Islet precursor cell (in vitro differentiated cells): ENCODE data around the gene SYT6.

Source experiments
- DNase-seq: peaks from one replicate; pipeline ENCODE4 v3.0.0-alpha.2; 2018

SYT6 gene

DNA sequence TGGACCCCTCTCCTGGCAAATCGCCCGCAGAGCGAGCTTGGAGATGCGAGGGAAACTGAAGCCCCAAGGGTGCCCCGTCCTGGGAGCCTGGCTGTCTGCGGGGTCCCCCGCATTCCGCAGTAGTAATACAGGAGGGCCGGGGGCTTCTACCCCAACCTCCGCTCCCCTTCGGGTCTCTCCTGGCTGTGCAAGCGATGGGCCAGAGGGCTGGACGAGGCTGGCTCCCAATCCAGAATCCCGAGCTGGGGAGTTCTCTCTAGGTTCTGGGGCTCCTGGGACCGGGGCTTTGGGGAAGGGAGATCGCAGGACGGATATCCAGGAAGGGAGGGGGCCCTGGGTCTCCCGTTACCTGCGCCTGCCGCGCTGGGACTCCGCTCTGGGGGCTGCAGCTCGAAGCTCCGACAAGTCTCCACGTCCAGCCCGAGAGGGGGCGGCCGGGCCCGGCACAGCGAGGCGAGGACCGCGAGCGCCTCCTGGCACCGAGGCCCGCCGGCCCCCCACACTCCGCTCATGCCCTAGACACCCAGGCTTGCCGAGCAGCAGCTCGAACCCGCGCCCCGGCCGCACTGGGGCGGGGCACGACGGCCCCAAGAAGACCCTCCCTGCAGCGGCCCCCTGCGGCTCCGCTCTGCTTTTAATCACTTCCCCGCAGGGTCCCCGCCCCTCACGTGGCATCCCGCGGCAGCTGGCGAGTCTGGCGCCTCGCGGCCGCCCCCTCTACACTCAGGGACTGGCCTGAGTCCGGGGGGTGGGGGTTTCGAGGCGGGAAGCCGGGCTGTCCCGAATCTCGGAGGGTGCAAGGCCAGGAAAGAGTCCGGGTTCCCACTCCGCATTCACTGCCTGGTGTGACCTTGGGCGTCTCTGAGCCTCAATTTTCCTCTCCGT is at the start of gene SYT6:
SYT6 (minus strand) TSS at position 609 of the 885 bp plus-strand sequence; CDS start at position 512, 97 bp downstream.
- peak; percentile 62 for DNase-seq

DNA sequence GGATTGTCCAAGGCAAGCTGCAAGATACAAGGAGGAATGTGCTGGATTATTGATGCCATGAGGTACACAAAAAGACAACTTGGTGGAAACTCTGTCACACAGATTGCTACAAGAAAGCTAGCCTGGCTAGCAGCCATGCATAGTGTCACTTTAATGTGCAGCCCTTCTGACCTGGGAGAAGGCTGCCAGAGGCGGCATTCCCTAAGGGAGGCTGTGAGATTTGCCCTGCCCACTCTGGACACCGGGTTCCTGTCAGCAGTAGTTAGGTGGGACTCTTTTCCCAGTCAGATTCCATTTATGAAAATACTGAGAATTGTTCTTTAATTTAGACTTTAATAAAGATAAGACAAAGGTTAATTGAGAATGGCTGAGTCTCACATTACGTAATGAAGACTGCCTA is 47.8 kb upstream of the SYT6 start:
- DNase-seq: no peak

- DNase-seq: no peak
These were observed 45.4 kb upstream of the SYT6 start for GRCh38 chr1:114199017-114199594.

GRCh38 chr1:114196992-114197907 is 43.6 kb upstream of the SYT6 start:
- peak; percentile 25 for DNase-seq

GRCh38 chr1:114195819-114196218 is 42.1 kb upstream of the SYT6 start:
- DNase-seq: no peak

DNA sequence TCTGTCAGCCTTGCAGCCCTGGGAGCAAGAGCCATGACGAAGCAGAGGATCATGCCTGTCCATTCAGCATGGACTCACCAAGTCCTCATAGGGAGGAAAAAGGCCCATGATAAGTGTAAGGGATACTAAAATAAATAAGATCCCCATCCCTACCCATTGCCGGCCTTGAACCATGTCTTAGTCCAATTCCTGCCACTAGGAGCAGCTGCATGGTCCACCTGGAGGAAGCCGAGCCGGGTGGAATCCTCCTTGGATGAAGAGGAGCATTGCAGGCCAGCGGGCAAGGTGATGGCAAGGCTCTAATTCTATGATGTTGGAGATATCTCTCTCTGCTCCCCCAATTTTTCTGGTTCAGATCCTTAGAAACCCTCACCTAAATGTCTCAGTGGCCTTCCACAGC is 38.7 kb upstream of the SYT6 start:
- DNase-seq: no peak

DNA sequence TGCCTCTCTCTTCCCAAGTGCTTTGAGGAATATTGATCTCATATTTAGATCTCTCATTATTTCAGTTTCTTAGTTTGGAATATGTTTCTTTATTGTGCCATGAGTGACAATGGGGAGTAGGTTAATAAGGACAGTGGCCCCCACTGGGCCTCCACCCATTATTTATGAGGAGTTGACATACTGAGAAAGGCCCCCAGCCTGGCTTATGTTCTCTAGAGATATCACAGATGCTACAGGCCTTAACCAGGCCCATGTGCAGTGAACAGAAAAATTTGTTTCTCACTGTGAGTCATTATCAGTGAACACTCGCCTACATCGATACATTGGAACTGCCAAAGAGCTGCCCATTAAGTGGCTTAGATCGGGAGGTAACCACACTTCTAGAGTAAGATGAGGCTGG is 35.7 kb upstream of the SYT6 start:
- DNase-seq: no peak

- peak; percentile 63 for DNase-seq
These were observed 27.7 kb upstream of the SYT6 start for GRCh38 chr1:114181356-114181755.

DNA sequence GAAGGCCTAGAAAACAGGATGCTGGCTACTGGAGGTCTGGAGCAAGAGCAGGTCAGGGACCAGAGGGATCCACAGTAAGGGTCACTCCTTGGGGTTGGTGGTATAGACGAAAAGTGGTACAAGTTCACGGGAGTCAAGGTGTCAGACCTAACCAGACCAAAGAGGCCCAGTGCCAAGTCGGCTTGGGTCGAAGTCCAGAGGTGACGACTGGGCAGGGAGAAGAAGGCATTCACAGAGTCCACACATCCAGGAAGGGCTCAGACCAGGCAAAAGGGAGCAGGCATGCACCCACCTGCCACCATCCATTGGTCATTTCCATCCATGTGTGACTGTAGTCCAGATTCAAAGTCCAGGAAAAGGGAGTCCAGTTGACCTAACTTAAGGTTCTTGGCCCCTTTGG is 27.1 kb upstream of the SYT6 start:
- no peak for DNase-seq

DNA sequence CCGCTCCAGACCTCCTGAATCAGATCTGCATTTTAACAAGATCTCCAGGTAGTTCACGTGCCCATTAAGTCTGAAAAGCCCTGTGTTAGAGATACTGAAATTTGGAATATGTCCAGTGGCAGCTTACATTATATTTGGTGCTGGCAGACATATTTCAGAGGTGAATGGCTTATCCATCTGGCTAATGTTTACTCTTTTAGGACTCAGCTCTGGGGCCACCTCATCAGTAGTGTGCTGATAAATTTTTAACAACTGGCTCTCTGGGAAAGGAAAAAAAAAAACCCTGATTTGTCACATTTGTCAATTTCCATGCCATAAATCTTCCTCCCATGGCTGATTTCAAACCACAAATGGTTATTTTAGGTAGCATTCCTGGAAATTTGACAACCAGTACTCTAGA is 25.3 kb upstream of the SYT6 start:
- no peak for DNase-seq

GRCh38 chr1:114177282-114177681 is 23.6 kb upstream of the SYT6 start:
- no peak for DNase-seq

DNA sequence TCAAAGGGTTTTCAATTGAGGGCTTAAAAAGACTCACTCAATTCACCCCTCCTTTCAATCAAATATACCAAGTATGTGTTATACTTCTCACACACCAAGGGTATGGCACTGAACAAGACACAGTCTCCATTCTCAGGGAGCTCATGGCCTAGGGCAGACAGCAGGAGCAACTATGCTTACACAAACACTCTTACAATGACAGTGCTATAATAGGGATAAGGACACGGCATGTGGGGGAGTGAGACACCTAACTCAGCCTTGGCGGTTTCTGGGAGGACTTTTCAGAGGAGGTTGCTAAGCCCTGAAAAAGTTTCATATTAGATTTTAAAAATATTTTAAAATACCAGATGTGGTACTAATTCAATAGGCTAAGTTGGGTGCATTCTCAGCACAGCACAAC is 22.7 kb upstream of the SYT6 start:
- DNase-seq: no peak

DNA sequence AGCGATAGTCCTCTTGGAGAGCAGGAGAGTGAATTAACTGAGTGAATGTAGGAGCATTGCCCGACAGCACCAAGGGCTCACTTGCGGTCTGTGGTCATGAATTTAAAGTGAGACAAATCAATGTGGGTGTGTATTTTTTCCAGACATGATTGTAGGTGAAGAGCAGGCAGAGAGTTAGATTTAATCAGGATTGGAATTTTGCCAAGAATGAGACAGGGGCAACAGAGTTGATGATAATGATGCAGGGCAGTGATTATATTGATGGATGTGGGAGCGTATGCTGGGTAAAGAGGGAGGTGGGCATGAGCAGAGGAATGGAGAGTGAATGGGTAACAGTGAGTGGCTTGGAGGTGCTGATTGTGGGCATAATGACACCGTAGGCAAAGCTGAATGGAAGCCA is 20.0 kb upstream of the SYT6 start:
- no peak for DNase-seq

DNA sequence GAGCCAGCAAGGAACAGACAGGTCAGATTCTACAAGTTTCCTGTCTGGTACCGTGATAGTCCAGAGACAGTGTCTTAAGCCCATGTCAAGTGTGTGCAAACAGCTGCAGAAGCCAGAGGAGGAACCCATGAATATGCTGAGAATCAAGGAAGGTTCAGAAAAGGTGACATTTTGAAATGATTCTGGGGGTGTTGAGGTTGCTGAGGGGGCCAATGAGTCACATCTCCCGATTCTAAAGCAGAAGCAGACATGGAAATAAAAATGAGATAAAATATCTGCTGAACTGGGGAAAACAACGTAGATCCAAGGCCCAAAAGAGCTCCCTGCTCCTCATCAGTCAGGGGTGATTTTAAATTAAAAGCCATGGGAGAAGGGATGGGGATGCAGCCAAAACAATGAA is 15.8 kb upstream of the SYT6 start:
- no peak for DNase-seq

GRCh38 chr1:114167226-114167625 is 13.6 kb upstream of the SYT6 start:
- DNase-seq: no peak

GRCh38 chr1:114164840-114165543 is 11.3 kb upstream of the SYT6 start:
- no peak for DNase-seq

- DNase-seq: no peak
These were observed 6.3 kb upstream of the SYT6 start for GRCh38 chr1:114159941-114160340.

DNA sequence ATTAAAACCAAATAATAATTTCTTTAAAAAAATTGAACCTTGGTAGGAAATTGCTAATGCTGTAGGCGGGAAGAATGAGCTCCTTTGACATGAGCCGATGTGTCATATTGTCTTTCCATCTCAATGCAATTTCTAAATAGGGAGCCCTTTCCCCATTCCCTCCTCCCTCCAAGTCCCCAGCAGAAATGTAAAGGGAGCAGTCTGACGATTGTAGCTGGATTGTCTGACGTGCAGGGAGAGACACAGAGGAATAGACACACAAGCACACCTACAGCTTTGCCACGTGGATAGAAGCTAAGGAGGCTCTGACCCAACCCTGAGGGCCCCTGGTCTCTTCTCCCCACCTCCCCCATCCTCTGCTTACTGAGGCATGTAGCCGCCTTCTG is 3.6 kb upstream of the SYT6 start:
- no peak for DNase-seq

DNA sequence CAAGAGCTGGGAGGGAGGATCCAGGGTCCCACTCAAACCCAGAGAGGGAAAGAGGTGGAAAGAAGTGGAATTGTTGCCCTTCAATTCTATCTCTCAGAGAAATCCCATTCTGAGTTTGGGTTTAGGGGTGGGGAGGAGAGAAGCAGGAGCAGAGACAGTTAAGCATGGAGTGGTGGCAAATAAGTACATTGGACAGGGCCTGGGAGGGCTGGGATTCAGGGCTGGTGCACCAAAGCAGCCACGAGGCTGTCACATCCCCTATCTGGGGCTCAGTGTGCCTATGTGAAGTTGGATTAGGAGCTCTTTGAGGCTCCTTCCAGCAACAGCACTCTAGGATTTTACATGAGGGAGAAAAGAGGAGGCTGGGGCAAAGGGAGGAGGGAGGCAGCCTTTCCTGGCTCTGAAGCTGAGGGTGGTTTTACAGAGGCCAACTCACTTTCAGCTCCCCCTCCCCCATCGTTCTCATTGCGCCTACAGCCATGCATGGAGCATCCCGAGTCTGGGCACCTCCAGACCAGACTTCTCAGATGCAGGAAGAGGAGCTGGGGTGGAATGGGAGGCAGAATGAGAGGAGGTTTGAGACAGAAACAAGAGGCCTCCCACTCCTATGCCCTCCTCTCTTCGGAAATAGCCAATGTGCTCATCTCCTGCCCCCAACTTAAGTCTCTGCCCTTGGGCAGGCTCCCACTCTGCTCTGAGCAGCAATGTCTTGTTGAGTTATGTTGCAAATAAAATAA is 3.0 kb upstream of the SYT6 start:
- DNase-seq: peak; percentile 67

GRCh38 chr1:114155706-114156105 is 2.0 kb upstream of the SYT6 start:
- no peak for DNase-seq

GRCh38 chr1:114154963-114155322 is 1.3 kb upstream of the SYT6 start:
- DNase-seq: peak; percentile 79
